Measurements from ENCODE around the gene SLC2A13.
"Not testable (repeated sequence)": the region's sequence is repeated elsewhere in the genome, so short reads cannot be mapped to it uniquely, and the experiment has no call there.

SLC2A13 gene

GRCh38 chr12:39887856-39888255 is 218.0 kb downstream of the SLC2A13 start:
- H3K4me3 ChIP-seq = no peak overlapping the region
- H3K27ac ChIP-seq = no peak overlapping the region

- no peak overlapping the region for H3K4me3 ChIP-seq
- no peak overlapping the region for H3K27ac ChIP-seq
Observed at GRCh38 chr12:39886106-39886505, 219.8 kb downstream of the SLC2A13 start.

- no peak overlapping the region for H3K4me3 ChIP-seq
- H3K27ac ChIP-seq = no peak overlapping the region
Observed at GRCh38 chr12:39884616-39885125, 221.2 kb downstream of the SLC2A13 start.

DNA sequence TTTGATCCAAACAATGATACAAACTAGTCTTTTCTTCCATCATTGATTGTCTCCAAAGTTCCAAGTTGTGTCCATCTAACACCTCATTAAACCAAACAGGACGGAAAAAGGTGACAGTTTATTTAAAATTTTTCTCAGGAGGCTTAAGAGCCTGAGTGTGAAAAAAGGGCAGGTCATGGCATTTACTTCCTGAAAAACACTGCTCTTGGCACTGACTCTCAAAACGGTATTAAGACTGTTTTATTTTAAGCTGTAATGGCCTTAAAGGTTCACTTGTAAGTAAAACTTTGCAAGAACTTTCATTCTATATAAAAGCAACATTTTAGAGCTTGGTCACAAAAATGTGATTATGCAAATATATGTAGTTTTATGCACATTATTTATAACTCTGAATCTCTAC is 222.5 kb downstream of the SLC2A13 start:
- Histone ChIP-seq H3K27ac (no peak overlapping the region), H3K4me3 (no peak overlapping the region)

DNA sequence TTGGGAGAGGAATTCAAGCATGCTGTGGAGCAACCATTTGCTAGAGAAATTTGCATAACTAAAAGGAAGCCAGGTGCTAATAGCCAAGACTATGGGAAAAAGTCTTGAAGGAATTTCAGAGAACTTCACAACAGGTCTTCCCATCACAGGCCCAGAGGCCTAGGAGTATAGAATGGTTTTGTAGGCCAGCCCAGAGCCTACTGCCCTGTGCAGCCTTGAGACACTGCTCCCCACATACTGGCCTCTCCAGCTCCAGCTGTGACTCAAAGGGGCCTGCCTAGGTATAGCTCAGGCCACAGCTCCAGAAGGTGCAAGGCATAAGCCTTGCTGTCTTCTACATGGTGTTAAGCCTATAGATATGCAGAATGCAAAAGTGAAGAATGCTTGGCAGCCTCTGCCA is 227.1 kb downstream of the SLC2A13 start:
- no peak overlapping the region for H3K4me3 ChIP-seq
- no peak overlapping the region for H3K27ac ChIP-seq

- no peak overlapping the region for H3K27ac ChIP-seq
- H3K4me3 ChIP-seq = no peak overlapping the region
Observed at GRCh38 chr12:39875721-39876120, 230.2 kb downstream of the SLC2A13 start.

- H3K4me3 ChIP-seq = no peak overlapping the region
- H3K27ac ChIP-seq = no peak overlapping the region
Observed at GRCh38 chr12:39874785-39875184, 231.1 kb downstream of the SLC2A13 start.

DNA sequence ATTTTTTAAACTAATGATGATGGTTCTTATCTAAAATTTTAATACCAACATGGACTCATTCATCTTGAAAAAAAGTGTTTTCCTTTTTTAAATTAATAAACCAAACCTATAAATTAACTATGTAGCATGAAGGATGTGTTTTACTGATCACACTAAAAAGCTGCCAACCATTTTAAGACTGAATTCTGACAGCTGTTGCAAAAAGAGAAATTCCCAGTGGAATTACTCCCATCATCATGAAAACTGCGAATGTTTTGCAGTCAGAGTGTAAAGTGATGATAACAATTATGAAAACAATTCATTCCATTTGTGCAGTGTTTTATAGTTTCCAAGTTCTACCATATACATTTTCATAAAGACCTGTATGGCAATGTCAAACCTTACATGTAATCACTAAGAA is 232.8 kb downstream of the SLC2A13 start:
- Histone ChIP-seq H3K27ac (no peak overlapping the region), H3K4me3 (no peak overlapping the region)

DNA sequence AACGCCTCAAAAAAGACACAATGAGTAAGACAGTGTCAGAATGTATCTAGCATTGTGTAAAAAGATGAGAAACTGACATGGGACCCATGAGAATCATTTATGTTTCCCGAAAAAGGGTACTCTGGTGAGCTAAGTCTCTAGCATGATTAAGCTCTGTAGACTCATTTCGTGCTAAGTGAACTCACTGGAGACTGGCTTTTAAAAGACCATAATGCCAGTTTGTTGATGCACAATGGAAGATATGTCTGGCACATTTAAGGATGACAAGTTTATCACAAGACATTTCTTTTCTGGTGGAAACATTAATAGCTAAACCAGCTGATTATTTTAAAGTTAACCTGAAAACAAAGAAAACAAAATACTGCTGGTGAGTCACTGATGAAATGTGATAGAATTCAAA is 233.5 kb downstream of the SLC2A13 start:
- Histone ChIP-seq H3K27ac (no peak overlapping the region), H3K4me3 (no peak overlapping the region)

- Histone ChIP-seq H3K27ac (no peak overlapping the region), H3K4me3 (no peak overlapping the region)
Observed at GRCh38 chr12:39868328-39868725, 237.6 kb downstream of the SLC2A13 start.

GRCh38 chr12:39867631-39868327 is 238.1 kb downstream of the SLC2A13 start:
- Histone ChIP-seq H3K27ac (no peak overlapping the region), H3K4me3 (no peak overlapping the region)

DNA sequence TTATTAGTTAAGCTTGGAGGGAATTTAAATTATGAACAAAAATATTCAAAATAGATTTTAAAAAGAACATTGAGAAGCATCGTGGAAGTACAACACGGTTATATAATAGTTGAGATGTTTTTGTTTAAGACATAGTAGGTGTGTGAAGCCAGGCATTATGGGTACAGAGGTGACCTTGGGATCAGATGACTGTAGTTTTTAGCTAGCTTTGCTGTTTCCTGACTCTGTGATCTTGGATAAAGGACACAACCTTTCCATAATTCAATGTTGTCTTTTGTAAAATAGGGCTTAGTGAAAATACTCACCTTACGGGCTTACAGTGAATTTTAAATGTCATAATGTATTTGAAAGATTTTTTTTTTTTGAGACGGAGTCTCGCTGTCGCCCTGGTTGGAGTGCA is 239.7 kb downstream of the SLC2A13 start:
- Histone ChIP-seq H3K27ac (no peak overlapping the region), H3K4me3 (no peak overlapping the region)

GRCh38 chr12:39860695-39861094 is 245.2 kb downstream of the SLC2A13 start:
- Histone ChIP-seq H3K4me3 (no peak overlapping the region), H3K27ac (no peak overlapping the region)

GRCh38 chr12:39853003-39853402 is 252.9 kb downstream of the SLC2A13 start:
- H3K4me3 ChIP-seq = no peak overlapping the region
- H3K27ac ChIP-seq = no peak overlapping the region

DNA sequence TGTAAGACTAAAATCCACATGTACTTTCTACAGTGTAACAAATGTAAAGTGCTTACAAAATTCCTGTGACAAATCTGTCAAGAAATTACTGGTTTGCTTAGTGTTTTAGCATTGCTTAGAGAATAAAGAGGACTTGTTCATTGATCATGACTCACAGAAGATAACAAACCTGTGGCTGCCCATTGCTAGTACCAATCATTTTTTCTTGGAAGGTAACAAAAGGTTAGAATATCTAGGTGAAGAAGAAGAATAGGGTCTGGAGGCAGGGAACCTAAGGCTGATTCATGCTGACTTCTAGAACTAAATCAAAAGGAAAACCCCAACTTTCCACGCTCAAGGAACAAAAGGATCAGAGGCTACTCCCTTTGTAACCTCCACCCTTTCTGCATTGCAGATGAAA is 253.5 kb downstream of the SLC2A13 start:
- Histone ChIP-seq H3K27ac (no peak overlapping the region), H3K4me3 (no peak overlapping the region)

GRCh38 chr12:39848218-39848617 is 257.7 kb downstream of the SLC2A13 start:
- not testable (repeated sequence) for H3K4me3 ChIP-seq, H3K27ac ChIP-seq

DNA sequence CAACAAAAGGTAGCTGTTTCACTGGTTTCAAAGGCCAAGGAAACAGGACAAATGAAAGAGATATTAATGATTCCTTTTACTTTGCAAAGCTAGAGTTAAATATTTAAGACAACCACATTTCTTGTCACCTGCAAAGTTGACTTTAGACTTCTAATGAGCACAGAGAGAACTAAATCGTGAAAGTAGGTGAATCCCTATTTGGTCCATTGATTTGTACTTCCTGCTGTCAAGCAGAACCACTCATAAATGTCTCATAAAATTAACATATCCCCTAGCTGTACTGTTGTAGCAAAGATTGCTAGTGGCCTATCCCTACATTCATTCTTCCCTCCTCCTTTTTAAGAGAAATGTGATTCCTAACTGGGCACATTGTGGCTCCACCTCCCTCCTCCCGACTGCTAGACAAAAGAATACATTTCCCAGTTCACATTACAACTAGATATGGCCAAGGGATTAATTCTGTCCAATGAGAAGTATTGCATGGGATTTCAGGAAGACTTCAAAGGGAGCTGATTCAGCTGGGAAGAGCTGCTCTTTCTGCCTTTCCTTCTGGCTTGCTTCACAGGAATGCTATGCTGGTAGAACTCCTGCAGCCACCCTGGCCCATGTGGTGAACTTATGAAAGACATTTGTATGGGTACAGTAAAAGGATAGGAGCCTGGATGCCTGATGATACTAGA is 258.8 kb downstream of the SLC2A13 start:
- Histone ChIP-seq H3K4me3 (no peak overlapping the region), H3K27ac (no peak overlapping the region)

DNA sequence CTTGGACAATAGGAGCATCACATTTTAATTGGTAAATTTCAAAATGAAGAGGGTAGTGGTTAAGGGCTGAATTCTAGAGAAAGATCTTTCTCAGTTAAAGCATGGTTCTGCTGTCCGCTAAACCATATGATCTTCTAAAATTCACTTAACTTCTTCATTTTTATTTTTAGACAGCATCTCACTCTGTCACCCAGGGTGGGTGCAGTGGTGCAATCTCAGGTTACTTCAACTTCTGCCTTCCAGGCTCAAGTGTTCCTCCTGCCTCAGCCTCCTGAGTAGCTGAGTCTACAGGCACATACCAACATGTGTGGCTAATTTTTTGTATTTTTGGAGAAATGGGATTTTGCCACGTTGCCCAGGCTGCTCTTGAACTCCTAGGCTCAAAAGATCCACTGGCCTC is 259.6 kb downstream of the SLC2A13 start:
- Histone ChIP-seq H3K4me3 (no peak overlapping the region), H3K27ac (no peak overlapping the region)

DNA sequence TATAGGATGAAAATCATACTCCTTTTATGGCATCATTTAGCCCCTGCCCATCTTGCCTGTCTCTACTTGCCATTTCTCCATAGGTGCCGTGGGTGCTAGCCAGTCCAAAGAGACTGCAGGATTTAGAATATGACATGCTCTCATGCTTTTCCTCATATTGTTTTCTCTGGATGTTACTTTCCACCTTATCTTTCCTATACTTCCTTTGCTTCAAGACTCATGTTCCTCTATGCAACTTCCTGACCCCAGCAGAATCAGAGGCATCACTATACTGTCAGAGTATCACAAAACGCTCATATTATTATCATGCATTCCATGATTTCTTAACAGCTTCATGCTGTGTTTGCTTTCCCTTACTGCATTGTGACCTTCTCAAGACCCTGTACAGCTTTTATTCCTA is 265.5 kb downstream of the SLC2A13 start:
- Histone ChIP-seq H3K27ac (no peak overlapping the region), H3K4me3 (no peak overlapping the region)

DNA sequence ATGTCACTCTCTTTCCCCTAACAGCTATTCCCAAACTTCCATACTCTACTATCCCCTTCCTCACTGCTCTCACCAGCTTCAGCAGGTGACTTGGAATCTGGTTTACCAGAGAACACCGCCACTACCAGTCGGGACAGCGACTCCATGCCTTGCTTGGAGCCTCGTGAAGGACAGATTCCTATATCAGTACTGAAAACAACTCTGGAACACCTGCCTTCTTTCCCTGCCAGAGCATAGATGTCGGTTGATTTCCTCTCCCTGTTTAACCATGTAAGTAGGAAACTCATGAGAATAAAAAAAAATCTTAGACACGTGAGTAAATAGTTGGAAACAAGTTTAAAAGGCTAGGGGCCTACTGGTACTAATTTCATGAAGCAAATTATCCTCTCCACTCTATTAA is 266.8 kb downstream of the SLC2A13 start:
- H3K27ac ChIP-seq = no peak overlapping the region

More for the DNA sequence above, 266.8 kb downstream of the SLC2A13 start:
- no peak overlapping the region for H3K4me3 ChIP-seq

Data from skin epidermis (tissue), 12 donors.